HL-60/S4 treated with phorbol 12-myristate 13-acetate at 8.2 ng/mL for 4 days and 3 days (cell line): ENCODE measurements around the gene BCR.
"Not testable (repeated sequence)": the region's sequence is repeated elsewhere in the genome, so short reads cannot be mapped to it uniquely, and the experiment has no call there.

ENCODE experiments used
- in situ Hi-C: fragments of 300-500 bp; cut with MboI; formaldehyde crosslinking; loops from 2 replicates; pipeline ENCODE4 v1.15.0; 2022; ENCODE audit warnings: low sequenced_read_pairs

The BCR gene

DNA sequence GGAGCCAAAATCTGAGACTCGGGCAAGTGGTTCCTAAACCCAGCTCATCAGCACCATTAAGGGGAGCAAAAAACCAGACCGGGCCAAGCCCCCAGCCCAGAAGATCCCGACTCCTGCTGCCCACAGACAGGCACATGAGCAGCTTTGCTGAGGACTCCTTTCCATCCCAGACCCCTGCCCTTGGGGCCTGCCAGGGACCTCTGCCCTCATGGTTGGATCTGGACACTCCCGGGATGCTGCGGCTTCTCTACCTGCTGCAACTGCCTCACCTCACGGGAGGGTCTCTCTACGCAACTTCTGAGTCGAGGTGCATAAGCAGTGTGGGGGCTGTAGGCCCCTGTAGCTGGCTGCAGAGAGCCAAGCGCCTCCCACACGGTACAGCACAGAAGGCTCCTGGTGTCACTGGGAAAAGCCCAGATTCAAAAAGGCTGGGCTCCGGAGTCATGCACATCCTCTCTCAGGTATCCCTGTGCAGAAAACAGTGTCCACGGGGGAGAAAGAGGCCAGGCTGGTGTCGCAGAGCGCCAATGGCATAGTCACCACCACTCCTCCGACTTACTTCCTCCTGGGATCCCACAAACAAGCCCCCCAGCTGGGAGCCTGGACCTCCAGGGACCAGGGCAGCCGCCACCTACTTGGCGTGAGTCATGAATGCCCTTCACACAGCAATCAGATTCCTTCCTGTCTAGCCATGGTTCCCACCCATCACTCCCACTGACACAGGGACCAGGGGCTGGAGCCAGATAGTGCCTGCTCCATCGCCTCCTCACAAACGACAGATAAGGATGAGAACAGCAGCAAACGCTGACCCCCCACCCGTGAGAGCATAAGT is 122.1 kb downstream of the BCR start:
- in situ Hi-C loops: no loop called here

DNA sequence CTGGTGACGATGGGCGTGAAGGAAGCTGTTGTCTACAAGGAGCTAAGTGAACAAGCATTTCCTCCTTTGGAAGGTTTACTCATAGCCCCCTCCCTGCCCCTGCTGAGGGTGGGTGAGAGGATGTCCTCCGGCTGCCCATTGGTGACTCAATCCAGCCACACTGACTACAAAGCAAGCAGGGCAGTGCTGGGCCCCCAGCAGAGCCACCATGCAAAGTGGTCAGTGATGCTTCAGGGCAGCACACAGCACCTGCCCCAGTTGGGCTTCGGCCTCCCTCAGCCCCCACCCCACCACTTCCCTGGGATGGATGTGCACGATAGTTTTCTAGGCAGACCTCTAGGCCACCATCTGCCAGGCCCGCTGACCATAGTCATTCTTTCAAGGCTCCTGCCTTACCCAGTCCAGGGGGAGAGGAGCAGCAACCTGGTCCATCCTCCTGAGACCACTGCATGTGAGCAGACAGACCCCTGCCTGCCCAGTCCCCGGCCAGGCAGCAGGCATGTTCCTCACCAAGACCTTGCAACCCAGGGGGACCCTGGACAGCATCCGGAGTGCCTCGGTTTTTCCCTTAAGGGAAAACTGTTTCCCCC is 125.1 kb downstream of the BCR start:
- in situ Hi-C loops: no loop called here

DNA sequence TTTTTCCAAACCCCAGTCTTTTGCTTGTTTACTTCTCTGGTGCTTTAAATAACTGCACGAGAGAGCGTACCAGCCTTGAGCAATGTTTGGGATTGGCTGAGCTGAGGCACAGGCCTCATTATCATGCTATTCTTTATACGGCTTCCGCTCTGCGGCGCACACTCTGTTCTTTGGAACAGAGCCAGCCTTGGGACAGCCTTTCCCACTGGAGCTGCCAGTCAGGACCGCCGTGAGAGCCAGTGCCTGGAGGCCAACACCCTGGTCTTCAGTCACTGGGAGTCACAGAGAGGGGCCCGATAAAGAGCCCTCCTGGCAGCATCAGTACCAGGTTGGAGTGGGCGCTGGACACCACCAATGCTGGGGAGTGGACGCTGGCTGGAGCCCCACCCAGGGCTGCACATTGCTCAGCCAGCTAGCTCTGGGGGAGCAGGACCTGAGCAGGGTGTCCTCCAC is 125.6 kb downstream of the BCR start:
- in situ Hi-C loops: no loop called here

DNA sequence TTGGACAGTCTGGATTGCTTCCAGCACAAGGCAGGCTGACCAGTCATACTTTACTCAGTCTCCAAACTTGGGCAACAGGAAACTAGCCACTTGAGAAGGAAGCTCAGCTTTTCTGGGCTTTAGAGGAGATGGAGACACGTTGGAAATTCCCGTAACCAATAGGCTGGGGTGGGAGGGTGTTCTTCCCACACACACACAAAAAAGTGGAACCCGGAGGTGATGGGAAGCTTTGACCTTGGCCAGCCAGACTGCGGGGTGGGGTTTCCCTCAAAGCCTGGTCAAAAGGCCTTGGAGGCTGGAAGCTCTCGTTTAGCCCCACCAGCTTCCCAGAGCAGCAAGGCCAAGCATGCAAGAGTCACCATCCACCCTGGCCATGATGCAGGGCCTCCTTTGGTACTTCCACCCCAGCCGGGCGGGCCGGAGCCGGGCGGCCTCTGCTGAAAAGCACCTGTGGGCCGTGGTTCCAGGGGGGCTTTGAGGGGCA is 126.2 kb downstream of the BCR start:
- in situ Hi-C loops: no loop called here

DNA sequence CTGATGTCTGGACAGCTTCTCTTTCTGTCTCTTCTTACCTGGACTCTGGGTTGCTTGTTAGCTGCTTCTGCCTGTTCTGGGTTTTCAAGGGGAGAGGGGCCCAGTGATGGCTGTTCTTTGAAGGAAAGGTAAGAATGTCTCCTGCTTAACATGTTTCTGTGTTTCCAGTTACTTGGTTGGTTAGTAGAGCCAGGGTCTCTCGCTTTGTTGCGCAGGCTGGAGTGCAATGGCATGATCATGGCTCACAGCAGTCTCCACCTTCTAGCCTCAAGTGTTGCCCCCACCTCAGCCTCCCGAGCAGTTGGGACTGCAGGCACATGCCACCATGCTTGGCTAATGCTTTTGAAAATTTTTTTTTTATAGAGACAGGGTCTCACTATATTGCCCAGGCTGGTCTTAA is 126.6 kb downstream of the BCR start:
- in situ Hi-C loops: no loop called here

DNA sequence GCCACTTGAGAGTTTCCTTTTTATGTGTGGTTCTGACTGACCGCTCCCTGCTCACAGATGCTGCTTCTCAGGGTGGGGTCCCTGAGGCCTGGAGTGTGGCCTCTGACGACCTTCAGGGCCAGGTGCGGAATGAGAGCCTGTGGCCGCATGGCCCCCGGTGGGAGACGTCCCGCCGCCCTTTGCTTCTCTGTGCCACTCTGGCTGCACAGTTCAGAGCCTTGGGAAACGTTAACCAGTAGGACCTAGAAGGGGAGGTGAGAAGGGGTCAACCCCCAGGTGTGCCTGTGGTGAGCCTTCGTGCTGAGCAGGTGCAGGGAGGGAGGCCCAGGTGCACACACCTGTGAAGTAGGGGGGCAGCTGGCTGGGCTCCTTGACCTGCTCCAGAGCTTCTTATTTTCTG is 127.2 kb downstream of the BCR start:
- in situ Hi-C loops: not testable (repeated sequence)

DNA sequence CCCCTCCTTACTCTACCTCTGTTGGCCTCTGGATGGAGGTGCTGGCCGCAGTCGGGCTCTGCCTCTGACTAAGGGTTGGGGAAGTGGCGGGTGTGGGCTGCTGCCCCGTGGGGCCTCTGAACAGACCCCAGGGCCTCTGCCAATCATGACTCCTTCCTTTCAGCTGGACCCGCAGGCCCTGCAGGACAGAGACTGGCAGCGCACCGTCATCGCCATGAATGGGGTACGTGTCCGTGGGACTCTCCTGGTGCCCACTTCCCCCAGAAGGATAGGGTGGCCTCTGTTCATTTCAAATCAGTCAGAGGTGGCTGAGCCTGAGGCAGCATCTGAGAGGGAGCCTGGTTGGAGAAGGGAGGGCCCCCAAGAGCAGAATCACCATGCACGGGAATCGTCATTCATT is 129.0 kb downstream of the BCR start:
- in situ Hi-C loops: not testable (repeated sequence)

DNA sequence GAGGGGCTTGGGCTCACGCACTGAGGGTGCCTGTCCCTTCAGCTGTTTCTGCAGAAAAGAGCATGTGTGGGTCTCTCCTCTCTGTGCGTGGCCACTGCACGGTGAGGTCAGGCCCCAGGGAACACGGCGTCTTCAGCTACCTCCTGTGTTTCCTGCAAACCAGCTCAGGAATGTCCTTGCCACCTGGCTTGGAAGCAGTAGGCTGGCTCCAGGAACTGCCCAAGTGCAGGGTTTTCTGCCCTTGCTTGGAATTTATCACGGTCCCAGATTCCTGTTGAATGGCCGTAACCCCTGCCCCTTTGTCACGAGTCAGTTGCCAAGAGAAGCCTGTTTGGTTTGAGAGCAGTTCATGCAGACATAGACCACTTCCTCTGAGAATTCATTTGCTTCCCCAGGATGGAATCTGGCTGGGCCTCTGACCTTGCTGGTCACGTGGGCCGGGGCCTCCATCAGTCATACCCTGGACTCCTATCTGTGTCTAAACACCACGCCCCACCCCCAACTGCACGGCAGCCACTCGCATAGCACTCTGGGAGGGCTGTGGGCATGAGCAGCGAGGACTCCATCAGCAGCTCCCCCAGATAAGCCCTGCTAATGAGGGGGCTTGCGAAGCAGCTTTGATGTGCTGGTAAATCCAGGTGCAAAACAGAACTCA is 130.3 kb downstream of the BCR start:
- in situ Hi-C loops: not testable (repeated sequence)

DNA sequence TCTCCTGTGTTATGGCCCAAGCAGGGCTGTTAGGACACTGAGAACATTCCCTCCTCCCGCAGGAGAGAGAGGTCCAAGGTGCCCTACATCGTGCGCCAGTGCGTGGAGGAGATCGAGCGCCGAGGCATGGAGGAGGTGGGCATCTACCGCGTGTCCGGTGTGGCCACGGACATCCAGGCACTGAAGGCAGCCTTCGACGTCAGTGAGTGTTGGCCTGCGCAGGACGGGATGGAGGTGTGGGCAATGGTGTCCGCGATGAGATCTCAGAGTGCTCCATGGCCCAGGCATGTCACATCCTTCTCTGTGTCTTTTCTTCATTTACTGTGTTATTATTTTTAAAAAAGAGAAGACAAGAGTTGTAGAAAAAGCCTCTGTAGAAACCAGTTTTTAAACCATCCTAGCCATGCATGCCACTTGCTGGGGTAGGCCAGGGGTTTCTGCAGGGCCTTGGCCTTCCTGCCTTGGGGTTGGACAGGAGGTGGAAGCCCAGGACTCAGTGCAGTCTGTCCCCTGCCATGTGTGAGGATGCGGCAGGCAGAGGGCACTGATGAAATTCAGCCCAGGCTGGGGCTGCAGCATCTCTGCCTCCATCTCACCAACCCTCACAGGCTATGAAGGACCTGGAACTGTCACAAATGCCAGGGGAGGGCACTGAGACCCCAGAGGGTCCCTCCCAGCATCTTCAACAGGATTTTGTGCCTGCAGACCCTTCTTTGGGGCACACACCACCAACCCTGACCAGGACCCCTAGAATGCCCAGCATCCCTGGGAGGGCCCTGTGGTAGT is 131.5 kb downstream of the BCR start:
- in situ Hi-C loops: not testable (repeated sequence)

DNA sequence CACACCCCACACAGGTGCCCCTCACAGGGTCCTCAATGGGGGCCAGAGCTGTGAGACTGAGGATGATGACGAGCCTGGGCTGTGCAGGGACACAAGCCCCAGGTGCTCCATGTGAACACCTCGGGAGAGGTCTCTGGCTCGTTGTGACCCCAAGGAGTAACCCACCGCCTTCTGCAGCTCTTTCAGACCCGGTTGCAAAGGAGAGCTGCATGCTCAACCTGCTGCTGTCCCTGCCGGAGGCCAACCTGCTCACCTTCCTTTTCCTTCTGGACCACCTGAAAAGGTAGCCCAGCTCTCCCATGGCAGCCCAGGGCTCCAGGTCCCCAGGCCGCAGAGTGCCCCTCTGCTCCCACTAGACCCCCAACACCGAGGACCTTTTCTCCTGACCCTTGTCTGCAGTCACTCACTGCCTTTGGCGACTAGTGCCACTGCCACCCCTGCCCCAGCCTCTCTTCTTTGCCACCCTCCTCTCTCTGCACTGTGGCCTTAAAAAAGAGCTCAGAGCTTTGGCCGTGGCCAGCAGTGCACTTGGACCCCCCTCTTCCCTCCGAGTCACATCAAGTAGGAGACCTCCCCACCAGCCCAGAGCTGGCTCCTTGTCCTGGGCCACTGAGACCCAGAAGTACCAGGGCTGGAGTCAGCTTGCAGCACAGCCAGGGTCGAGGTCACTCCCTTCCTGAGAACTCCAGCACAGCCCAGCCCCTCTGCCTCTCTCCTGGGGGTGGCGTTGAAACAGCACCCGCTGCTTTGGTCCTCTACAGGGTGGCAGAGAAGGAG is 133.7 kb downstream of the BCR start:
- in situ Hi-C loops: no loop called here

DNA sequence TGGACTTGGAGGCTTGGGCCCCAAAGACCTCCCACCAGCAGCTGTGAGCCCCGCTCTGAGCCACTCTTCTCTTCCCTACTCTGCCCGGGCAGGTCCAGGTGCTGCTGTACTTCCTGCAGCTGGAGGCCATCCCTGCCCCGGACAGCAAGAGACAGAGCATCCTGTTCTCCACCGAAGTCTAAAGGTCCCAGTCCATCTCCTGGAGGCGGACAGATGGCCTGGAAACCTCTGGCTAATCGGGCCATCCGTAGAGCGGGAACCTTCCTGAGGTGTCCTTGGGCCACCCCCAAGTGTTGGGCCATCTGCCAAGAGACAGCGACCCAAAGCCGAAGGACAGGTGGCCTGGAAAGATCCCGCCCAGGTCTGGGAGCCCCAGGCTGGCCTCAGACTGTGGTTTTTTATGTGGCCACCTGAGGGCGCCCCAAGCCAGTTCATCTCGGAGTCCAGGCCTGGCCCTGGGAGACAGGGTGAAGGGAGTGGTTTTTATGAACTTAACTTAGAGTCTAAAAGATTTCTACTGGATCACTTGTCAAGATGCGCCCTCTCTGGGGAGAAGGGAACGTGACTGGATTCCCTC is 135.1 kb downstream of the BCR start:
- in situ Hi-C loops: no loop called here

DNA sequence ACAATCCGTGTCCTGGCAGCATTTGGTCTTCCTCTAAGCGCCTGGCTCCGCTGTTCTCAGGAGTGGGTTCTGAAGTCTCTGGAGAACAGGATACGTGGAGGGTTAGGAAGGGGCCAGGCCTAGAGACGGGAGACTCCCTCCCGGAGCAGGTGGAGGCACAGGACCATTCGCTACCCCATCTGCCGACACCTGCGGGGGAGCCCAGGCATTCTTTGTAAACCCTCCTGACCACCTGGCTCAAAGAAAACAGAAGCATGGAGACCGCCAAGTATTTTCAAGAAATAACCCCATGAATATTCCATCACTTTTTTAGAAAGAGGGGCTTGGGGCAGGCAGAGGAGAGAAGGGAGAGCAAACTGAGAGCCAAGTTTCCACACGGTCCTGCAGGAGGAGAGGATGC is 136.3 kb downstream of the BCR start:
- in situ Hi-C loops: not testable (repeated sequence)

DNA sequence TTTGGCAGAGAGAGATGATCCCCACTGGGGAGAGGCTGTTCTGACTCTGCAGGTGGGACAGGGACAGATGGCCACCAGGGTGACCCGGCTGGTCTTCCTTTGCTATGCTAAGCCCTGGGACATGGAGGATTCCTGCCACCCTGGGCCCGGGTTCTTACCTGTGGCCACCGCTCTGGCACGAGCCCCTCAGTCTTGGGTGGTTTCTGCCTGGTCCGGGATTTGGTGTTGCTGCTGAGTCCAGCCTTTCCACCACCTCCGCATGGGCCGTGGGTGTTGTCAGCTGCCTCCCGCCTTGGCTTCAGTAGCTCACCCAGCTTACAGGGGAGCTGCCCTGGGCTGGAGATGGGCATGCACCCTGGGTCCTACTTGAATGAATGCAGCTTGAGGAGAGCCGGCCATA is 138.0 kb downstream of the BCR start:
- in situ Hi-C loops: not testable (repeated sequence)

DNA sequence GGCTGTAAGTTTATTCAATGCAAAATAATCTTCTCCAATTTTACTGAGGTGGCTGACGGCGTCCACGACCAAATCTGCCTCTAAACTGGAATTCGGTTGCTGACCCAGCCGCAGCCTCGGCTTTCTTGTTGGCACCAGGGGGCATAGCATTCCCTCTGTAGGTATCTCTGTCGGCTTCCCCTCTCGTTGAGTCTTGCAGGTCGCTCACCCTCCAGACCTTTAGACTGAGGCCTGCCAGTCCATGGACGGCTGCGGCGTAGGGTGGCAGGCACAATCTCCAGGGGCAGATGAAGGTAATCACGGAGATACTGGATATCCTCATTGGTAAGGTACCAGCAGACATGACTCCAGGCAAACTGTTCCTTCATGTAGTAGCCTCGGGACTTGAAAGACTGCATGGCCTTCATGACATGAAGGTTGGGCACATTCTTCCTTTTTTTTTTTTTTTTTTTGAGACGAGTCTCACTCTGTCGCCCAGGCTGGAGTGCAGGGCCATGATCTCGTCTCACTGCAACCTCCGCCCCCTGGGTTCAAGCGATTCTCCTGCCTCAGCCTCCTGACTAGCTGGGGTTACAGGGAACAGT is 142.3 kb downstream of the BCR start:
- in situ Hi-C loops: not testable (repeated sequence)

DNA sequence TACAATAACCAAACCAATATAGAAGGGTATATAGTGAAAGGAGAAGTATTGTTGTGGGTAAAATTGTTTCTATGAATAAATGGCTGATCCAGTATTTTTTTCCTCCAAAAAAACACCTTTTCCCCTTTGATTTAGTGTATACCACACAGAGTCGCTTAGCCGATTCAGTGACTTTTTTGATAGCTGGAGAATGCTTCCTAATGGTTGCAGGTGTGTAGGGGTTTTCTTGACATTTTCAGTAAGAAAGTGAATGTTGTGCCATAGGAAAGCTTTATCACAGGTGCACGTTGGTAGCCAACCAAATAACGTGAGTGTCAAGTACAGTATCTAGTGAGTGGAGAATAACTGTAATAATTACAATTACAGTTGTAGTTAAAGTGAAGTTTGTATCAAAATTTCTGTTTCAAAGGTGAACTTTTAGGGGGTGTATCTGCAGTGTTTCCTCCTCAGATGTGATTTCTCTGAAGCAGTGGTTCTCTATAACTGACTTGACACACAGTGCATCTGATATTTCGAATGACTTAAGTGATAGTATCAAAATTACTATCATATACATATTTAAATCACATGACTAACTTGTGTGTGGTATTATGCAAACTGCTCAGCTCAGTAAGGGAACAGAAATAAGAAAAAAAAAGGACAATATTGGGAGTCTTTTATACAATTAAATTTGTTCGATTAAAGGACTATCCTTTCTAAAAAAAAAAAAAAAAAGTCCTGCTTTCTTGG is 143.8 kb downstream of the BCR start:
- in situ Hi-C loops: not testable (repeated sequence)

DNA sequence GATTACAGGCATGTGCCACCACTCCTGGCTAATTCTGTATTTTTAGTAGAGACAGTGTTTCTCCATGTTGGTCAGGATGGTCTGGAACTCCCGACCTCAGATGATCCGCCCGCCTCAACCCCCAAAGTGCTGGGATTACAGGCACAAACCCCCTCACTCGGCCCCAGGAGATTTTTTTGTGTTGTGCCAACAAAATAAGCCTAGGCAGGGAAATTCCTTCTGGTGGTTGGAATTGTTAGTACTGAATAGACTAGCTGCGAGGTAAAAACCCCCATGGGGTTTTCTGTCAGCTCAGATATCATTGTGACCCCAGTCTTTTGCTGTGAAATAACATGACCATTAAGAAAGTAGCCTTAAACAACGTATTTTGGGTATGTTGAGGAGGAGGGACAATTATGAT is 144.9 kb downstream of the BCR start:
- in situ Hi-C loops: no loop called here

DNA sequence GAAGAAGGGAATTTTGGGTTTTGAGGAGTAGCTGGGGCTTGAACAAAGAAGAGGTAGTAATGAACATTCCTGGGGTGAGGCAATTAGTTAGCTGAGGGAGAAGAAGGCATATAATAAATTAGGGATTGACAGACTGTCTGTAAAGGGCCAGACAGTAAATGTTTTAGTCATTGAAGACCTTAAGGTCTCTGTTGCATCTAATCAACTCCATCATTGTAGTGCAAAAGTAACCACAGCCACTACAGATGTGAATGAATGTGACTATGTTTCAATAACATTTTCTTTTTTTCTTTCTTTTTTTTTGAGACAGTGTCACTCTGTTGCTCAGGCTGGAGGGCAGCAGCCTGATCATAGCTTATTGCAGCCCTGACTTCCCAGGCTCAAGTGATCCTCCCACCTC is 153.5 kb downstream of the BCR start:
- in situ Hi-C loops: not testable (repeated sequence)

DNA sequence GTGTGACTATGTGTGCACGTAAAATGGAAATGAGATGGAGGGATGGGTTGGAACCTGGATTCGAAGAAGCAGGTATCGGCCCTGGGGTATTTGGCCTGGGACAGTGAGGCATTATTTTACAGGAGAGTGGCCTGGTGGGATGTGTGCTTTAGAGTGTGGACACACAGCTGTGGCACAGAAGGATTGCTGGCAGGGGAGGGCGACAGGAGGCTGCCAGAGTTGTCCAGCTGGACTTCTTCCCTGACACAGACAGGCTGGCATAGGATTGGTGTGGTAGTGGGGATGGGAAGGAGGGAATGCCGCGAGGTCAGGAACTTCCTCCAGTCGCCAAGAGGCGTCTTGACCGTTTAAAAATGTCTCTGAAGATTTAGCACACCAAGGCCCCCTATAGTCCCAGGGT is 157.4 kb downstream of the BCR start:
- in situ Hi-C loops: not testable (repeated sequence)
